ENCODE measurements around the gene RFX7.
"Not testable (repeated sequence)": the region's sequence is repeated elsewhere in the genome, so short reads cannot be mapped to it uniquely, and the experiment has no call there.

RFX7 gene

DNA sequence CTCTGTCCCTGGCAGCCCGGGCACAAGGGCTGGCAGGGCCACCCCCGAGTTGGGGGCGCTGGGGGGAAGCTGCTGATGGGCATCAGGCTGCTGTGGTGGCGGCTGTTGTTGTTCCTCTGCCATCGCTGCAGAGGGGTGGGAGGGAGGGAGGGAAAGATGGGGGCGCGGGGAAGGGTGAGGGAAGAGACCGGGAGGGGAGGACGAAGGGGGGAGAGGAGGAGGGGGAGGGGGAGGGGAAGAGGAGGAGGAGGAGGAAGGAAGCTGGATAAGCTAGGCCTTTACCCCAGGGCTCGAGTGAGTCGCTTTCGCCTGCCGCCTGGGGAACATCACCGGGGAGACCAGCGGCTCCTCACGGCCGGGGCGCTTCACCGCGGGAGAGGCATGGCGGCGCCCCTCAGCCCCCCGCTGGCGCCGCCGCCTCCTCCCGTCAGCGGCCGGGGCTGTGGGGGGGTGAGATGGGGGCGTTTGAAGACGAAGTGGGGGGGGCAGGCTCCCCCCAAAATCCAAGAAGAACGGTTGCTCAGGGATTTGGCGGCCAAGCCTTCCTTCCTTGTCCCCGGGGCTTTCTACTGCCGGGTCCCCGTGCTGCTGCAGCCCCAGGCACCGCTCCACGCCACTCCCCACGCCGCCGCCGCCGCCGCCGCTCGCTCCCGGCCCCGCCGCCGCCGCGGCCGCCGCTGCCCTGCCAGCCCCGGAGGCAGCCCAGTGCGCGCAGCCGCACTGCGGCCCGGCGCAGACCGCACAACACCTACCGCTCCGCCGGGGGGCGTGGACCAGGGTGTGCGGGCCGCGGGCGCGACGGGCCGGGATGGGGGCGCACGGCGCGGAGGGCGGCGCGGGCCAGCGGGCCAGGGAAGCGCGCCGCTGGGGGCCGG lies at the start of gene RFX7:
TSS of gene RFX7 (minus strand) at position 717 of the 875 bp plus-strand sequence. CDS start at position 123, 594 bp downstream.
- peak; percentile 53 to 61 for DNase-seq (ENCODE audit: low read depth in 2 of 2)

DNA sequence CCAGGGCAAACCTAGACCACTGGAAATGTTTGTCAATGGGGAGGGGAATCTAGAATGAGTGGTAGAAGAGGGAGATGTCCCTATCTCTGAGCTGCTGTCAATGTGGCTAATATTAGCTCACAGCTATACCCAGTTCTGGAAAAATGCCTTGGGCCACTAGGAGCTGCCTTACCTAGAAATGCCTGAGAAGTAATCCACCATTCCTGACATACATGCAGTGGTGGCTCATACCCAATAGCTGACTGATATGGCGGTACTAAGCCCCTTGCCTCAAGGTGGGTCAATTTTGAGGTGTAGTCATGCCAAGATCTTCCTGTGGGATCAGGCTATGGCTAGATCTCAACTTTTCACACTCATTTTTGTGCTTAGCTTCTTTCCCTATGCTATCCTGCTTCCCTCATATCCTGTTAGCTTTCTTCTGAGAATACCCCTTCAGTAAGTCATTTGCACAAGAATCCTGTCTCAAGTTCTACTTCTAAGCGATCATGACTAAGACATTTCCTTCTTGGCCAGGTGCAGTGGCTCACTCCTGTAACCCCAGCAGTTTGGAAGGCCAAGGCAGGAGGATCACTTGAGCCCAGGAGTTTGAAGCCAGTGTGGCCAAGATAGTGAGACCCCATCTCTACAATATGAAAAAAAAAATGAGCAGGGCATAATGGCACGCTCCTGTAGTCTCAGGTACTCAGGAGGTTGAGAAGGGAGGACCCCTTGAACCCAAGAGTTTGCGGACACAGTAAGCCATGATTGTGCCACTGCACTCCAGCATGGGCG lies 49.1 kb upstream of the RFX7 start:
- no peak for DNase-seq (ENCODE audit: low read depth in 2 of 2)

DNA sequence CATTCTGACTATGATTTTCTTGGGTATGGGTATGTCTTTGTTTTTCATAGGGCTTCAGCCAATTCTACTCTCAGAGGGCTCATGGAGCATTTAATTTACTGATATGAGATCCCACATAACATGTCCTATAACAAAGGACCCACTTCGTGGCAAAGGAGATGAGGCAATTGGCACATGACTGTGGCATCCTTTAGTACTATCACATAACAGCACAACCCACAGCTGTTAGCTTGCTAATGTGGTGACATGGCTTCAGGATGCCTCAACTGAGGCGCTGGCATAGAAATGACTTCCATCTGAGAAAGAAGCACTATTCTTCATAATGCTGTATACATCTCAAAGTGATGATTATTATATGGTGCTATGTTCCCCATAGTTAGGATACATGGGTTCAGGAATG lies 48.1 kb upstream of the RFX7 start:
- DNase-seq (ENCODE audit: low read depth in 2 of 2), result no peak

DNA sequence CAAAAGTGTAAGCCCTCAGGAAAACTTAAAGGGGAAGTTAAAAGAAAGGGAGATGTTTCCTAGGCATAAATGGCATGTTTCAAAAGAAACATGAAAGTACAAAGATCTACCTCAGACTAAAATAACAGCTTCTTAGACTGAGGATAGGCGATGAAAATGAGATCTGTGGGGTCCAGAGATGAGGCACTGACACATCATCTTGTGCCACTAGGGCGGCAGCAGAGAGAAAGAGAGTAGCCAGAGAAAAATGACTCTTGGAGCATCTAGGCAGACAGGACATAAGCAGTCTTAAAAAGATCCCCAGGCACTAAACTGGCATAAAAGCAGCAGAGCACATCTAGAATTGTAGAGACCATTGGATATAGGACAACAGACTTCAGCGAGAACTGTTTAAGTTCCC lies 42.5 kb upstream of the RFX7 start:
- DNase-seq (ENCODE audit: low read depth in 2 of 2), result no peak

DNA sequence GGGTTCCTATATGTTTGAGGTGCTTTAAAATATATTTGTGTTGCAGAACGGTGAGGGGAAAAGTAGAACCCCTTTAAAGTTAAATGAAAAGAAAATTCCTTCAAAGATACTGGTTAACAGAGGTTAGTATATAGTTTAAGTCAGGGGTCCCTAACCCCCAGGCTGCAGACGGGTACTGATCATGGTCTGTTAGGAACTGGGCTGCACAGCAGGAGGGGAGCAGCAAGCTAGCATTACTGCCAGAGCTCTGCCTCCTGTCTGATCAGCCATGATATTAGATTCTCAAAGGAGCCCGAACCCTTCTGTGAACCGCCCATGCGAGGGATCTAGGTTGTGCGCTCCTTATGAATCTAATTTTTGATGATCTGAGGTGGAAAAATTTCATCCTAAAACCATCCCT lies 37.5 kb upstream of the RFX7 start:
- DNase-seq (ENCODE audit: low read depth in 2 of 2), result no peak

DNA sequence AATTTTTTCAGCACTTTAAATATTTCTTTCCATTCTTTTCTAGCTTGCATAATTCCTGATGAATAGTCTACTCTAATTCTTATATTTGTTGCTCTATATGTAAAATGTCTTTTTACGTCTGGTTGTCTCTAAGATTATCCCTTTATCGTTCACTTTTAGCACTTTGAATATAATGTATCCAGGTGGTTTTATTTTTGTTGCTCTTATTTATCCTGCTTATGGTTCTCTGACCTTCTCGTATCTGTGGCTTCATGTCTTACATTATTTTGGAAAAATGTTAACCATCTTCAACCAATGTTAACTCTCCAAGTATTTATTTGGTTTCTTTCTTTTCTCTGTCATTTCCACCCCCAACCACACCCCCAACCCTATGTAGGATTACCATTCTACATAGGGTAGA lies 30.0 kb upstream of the RFX7 start:
- no peak for DNase-seq (ENCODE audit: low read depth in 2 of 2)

DNA sequence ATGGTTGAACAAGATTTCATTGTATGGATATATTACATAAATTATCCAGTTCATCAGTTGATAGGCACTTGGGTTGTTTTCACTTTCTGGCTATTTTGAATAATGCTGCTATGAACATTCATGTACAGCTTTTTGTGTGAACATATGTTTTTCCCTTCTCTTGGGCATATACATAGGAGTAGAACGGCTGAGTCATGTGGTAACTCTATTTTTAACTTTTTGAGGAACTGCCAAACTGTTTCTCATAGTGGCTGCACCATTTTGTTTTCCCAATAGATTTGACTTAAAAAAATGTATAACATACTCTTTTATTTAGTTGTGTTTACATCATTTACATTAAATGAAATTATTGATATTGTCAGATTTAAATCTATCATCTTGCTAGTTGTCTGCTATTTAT lies 28.8 kb upstream of the RFX7 start:
- DNase-seq (ENCODE audit: low read depth in 2 of 2), result no peak

DNA sequence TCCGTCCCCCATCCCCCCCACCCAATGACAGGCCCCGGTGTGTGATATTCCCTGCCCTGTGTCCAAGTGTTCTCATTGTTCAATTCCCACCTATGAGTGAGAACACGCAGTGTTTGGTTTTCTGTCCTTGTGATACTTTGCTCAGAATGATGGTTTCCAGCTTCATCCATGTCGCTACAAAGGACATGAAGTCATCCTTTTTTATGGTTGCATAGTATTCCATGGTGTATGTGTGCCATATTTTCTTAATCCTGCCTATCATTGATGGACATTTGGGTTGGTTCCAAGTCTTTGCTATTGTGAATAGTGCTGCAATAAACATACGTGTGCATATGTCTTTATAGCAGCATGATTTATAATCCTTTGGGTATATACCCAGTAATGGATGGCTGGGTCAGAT lies 22.8 kb upstream of the RFX7 start:
- not testable (repeated sequence) for DNase-seq (ENCODE audit: low read depth in 2 of 2)

DNA sequence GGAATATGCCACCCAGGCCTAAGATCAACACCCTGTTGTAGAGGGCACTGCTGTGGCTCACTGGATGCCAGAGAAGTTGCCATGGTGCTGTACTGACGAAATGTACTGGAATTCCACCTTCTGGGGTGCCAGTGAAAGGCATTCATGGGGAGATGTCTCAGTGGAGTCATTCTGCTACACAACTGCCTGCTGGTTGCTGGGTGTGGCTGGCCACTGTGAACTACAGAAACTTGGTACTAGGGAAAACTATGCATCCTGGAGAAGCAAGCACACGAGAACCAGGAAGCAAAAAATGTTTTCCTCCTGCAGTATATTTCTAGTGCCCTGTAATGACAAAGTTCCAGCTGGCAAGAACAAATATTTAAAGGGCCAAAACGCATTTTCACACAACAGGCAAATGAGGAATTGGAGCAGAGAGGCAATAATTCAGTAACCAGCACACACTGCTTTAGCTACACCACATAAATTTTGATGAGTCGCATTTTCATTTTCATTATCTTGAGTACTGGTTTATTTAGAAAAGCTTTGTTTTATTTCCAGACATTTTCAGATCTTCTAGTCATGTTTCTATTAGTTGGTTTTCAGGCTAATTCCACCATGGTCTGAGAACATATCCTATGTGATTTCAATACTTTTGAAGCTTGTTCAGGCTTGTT lies 18.3 kb upstream of the RFX7 start:
- no peak for DNase-seq (ENCODE audit: low read depth in 2 of 2)

DNA sequence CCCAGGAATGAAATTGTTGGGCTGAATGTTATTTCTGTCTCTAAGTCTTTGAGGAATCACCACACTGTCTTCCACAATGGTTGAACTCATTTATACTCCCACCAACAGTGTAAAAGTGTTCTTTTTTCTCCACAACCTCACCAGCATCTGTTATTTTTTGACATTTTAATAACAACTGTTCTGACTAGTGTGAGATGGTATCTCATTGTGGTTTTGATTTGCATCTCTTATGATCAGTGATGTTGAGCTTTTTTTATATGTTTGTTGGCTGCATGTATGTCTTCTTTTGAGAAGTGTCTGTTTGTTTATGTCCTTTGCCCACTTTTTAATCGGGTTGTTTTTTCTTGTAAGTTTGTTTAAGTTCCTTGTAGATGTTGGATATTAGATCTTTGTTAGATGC lies 13.6 kb upstream of the RFX7 start:
- DNase-seq (ENCODE audit: low read depth in 2 of 2), result not testable (repeated sequence)

DNA sequence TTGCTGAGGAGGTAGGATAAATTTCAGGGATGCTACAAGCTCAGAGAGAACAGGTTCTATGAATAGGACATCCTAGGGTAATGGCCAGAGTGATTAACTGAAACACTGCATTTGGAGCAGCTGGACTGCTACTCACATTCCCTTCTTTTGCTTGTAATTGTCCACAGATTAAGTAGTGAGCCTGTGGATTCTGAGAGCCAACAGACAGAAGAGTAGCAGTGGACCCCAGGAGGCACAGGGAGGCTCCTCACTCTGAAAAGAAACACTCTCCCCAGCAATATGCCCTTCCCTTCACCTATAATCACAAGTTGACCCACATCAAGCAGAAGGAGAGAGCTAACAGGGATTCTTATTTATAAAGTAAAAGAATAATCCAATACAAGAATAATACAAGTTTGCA lies 10.6 kb upstream of the RFX7 start:
- no peak for DNase-seq (ENCODE audit: low read depth in 2 of 2)

DNA sequence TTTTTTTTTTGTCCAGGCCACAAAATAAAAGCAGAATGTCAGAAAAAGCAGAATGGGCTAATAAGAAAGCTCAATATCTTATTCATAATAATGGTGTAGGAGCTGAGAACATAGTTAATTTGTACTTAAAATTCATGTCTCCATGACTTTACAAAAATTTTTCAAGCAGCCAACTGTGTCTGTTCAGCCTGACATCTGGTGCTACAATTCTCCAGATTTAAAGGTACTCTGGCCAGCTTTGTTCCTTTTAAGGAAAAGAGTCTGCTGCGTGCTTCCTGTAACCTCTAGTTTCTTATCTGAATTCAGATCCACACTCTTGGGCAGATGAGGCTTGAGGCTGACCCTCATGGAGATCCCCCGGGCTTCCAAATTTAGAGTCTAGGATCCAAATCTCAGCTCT lies 8.7 kb upstream of the RFX7 start:
- no peak for DNase-seq (ENCODE audit: low read depth in 2 of 2)

DNA sequence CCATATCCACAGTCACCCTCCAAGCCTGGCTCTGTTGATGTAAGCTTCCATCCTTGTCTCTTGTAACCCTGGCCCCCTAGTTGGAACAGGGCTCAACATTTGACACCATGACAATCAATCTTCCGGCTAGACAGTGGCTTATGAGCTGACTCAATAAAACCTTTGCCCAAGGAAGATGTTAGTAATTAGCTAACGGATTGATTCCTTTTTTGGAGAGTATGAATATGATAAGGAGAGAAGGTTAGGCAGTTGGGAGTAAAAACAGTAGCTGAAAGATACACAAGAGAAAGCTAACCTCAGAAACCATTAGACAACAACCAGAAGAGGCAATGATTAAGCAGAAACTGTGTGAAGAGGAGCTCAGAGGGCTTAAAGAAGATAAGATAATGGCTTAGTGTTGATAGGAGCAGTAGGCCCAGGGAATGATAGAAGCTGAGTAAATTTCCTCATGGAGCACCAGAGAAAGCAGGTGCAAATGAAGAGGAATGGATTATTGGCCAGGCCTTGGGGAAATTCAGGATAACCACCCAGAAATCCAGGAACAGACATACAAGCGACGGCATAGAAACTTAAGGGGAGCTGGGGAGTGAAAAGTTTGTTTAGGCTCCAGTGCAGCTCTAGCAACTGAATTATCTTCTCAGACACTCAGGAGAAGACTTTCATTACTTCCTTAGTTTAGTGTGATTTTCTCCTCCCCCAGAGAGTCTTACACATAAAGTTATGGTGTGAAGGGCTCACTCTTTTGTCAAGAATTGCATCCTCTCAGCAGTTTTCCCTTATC lies 7.8 kb upstream of the RFX7 start:
- DNase-seq (ENCODE audit: low read depth in 2 of 2), result no peak

DNA sequence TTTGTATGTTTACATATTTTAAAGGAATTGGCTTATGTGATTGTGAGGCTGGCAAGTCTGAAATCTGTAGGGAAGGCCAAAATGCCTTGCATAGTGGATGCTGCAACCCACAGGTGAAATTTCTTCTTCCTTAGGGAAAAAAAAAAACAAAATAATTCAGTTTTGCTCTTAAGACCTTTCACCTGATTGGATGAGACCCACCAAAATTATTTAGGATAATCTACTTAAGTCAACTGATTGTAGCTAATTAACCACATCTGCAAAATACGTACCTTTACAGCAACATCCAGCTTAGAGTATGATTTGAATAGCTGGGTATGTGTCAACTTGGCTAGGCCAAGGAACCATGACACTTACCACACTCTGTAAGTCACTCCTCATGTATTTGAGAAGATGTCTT lies 6.9 kb upstream of the RFX7 start:
- DNase-seq (ENCODE audit: low read depth in 2 of 2), result no peak

DNA sequence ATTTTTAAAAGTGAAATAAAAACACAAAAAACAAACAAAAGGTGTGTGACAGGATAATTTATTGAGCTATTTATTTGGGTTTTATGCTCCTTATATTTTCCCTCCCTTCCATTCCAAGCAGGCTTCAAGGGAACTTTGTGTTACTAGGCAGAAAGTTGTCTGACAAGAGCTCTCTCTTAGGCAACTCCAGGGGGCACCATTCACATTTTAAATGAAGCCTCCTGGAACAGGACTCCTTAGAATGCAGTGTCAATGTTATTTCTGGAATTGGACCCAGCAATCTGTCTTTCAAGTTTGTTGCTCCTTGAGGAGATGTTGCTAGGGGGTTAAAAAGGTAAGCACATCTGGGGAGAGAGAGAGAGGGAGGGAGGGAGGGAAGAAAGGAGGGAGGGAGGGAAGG lies 5.4 kb upstream of the RFX7 start:
- no peak for DNase-seq (ENCODE audit: low read depth in 2 of 2)

DNA sequence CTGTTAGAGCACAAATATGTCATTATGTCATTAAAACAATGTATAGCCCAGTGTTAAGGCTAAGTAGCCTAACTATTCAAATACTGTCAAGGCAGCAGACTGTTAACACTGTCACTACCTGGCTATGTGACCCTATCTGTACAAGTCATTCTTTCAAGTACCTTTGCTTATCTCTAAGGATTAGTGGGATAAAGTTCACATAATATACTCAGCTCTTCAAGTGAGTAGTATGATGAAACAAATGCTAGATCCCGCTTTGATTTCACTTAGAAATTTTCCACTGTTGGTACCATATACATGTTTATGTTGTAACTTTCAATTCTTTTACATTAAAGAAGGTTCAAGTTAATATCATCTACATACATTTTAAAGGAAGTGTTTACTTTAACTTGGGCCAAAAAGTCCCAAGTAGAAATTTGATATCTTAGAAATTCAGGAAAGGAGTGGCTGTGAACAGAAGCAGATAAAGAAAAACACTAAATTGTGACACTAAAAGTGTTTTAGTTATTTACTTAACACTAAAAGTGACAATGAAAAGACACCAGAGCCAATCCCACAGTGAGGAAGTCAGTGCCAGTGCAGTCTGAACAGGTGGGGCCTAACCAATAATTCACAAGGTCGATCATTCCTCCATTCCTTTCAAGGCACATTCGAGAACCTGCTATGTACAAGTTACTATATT lies 4.8 kb upstream of the RFX7 start:
- no peak for DNase-seq (ENCODE audit: low read depth in 2 of 2)

DNA sequence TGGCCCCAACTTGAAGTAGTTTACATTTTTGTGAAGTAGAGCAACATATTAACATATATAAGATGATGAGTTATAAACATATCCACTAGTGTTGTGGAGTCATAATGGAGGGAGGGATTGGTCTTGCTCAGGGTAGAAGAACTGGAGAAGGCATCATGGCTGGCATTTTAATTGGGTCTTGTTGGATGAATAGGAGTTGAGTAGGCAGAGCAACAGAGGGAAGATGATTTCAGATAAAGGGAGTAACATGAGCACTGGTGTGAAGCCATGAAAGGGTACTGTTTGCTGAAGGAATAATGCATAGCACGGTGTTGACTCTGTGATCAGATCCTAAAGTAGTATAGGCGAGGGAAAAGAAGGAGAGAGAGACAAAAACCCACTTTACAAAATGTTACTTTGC lies 3.6 kb upstream of the RFX7 start:
- no peak for DNase-seq (ENCODE audit: low read depth in 2 of 2)

DNA sequence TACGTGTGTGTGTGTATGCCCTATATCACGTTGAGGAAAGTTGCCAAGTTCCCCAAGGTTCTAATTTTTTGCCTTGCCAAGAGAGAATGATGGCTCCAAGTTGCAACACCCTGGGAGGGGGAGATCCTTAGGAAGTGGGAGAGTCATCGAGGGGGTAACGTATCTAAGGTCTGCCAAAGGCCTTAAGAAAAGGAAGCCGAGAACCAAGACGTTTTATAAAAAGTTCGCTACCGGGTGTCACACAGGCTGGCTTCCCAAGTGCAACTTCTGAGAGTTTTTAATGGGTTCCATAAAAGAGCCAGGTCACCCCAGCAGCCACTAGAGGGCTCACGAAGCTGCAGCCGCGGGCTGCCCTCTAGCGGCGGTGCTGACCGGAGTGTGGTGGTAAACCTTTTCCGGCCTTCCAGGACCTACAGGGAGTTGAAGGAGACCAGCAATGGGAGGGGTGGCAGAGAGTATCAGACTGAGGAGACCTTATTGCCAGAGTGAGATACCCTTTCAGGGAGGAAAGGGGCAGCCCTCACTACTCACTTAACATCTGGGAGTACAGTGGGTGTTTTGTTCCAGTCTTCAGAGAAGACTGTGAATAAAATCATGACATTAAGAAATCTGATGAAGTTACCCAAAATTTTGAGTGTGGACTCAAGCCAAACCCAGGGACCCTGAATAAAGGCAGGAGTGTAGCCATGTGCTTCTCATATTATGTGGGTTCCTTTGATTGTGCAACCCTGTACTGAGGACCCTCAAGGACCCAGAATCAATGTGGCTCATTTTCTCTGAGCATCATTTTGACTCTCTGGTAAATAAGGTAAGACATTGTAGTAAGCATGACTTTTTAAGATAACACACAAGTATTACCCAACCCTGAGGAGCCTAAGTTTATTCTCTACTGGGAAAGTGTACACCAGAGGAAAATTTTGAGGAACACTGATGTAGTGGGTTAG lies 2.5 kb upstream of the RFX7 start:
- peak; percentile 71 to 73 for DNase-seq (ENCODE audit: low read depth in 2 of 2)

DNA sequence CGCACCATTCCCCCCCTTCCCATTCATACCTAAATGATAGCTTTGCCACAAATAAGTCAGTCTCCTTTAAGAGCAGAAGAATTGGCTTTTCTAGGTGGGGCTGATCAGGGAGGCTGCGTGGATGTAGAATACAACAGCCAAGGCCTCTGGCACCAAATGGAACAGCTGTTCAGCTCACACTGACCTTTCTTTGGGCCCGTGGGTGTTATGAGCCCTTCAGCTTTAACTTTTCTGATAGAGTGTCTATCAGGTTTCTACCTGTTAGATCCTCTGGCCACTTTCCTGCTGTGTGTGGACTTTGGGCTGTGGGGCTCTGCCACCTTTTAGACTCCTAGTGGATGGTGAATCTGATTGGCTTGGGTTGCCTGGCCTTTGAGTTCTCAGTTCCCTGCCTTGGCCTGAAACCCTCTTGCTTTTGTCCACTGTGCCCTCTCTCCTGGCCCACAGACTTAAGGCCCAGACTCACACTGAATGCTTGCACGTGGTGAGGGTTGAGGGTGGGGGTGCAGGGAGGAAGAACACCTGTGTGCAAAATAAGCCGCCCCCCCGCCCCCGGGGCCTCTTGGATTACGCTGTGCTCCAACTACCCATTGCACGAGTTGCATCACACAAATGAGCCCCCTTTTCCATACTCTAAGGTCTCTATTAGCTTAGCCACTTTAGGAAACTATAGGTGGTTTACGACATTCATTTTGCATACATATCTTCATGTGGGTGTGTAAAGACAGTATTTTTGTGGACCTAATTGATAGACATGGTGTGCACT lies 1.3 kb upstream of the RFX7 start:
- peak in 1 of 2 donors; percentile 9 for DNase-seq (ENCODE audit: low read depth in 2 of 2)

All from stimulated activated CD8-positive, alpha-beta memory T cell treated with anti-CD3 and anti-CD28 coated beads, Interleukin-15, amount 100 ng/mL, for 4 hours (primary cell).